SKM-1 treated with dmso at 0.1 percent for 144 hours (cell line): ENCODE results near the gene DNAL4.
A peak's percentile ranks its signal among the peaks of the same experiment; 100 is the strongest.

Source experiments
- DNase-seq: peaks from one replicate; lab custom pipeline; 2025; ENCODE audit not compliant: unreplicated experiment; lab: John Stamatoyannopoulos, UW

DNAL4 gene, protein sequence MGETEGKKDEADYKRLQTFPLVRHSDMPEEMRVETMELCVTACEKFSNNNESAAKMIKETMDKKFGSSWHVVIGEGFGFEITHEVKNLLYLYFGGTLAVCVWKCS

DNA sequence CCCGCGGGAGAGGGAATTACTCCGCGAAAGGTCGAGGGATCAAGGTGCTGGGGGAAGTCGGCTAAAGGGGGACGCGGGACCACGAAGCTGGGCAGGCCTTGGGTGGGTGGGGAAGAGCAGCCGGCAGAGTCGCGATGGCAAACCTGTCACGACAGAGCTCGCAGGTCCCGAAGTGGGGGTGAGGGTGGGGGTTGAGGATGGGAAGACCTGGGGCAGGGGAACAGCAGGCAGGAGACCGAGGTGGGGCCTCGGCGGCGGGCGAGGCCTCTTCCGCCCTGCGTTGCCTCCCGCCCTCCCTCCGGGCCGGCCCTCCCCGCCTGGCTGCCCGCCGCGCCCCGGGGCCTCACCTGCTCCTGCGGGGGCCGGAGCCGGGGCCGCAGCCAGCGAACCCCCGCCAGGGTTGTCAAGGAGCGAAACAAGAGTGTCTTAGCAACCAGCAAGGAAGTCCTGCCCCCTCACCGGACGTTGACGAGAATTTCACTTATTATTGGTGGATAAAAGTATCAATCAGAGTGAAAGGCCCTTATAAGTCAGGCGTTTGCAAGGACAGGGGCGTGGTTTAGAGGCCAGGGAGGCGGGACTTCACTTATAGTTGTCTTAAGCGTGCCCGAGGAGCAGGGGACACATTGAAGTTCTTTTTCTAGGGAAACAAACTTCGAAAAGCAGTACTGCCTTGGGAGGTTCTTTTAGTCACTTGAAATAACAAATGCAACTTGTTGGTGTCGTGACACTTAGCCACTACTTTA, at the start of gene DNAL4:
Gene DNAL4 (minus strand): TSS at position 423 of the 746 bp plus-strand sequence. CDS start 11,412 bp downstream, outside the sequence.
- peak; percentile 96 for DNase-seq

DNA sequence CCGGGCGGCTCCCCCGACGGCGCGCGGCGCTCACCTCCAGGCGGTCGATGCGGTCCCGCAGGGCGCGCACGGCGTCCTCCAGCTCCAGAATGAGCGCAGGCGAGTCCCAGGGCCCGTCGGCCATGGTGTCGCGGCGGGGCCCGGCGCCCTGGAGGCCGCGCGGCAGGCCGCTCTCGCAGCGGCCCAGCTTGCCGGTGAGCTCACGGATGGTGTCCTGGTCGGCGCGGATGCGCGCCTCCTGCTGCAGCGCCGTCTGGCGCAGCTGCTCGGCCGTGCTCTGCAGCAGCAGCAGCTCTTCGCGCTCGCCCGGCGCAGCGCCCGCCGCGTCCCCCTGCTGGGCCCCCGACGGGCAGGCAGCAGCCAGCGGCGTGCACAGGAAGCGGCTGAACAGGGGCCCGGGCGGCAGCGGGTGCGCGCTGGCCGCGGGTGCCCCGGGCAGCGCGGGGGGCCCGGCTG, 49.3 kb upstream of the DNAL4 start:
- peak; percentile 9 for DNase-seq

DNA sequence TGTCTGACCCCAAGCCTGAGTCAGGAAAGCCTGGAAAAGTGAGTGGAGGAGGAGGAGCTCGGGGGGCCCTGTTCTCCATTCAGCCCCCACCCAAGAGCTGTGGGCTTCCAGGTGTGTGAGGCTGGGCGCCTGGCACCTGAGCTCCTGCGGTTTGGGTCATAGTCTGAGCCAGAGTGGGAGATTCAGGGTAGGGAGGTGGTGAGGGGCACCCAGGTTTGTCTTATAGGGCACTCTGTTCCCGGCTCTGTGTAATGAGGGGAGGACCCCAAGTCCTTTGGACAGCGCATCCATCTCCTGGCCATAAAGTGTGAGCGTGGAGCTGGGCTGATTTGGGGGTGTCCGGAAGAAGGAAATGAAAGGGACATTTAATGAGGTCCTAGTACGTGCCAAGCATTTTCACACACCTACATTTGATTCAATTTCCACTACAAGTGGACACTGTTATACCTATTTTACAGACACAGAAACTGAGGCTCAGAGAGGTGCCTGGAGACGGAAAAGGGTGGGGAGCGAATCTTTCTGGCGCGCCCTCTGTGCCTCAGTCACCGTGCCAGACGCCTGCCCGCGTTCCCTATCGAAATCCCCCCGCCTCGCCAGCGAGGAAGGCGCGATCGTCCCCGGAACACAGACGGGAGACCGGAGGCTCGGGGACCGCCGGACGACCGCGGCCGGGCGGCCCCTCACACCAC, 48.7 kb upstream of the DNAL4 start:
- DNase-seq = no peak

DNA sequence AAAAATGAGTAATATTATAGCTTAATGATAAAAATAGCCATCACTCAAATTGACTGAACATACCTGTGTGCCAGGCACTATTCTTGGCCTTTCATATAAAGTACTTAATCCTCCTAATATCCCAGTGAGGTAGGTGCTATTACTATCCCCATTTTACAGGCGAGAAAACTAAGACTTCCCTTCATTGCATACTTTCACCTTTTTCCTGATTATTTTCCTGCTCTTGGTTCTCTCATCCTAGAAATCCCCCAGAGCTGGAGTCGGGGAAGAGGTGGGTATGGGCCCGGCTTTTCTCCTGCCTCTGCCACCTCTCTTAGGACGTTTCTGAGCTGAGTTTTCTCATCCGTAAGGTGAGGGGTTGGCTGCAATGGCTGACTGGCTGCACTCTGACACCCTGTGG, 47.7 kb upstream of the DNAL4 start:
- DNase-seq = no peak

DNA sequence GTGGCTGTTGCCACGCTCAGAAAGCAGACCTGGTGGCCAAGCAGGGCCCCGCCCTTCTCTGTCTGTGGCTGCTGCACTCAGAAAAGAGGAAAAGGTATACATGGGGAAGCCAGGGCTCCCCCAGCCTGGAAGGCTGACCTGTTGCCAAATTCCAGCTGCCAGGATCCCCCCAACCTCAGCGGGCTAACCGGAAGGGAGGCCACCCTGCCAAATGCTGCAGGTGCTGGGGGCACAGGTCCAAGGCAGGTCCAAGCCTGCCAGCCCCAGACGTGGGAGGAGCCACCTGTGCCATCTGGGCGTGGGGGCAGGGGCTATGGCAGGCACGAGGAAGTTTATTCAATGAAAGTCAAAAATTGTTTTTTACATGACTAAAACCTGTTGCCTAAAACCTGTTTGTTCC, 47.3 kb upstream of the DNAL4 start:
- no peak for DNase-seq

DNA sequence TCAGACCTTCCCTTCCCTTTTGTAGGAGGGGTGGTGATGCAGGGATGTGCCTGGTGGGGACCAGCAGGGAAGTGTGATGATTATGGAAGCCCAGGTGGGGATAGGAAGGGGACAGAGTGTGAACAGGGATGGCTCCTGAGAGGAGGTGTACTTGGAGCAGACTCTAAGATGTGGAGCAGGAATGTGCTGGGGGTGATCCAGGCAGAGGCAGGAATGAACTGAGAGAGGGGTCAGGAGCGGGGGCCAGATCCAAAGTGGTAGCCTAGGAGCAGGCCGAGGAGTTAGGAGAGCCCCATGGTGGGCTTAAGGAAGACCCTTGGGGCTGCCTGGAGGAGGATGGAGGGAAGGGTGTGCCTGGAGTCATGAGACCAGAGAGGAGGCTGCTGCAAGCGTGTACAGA, 46.2 kb upstream of the DNAL4 start:
- DNase-seq = no peak

DNA sequence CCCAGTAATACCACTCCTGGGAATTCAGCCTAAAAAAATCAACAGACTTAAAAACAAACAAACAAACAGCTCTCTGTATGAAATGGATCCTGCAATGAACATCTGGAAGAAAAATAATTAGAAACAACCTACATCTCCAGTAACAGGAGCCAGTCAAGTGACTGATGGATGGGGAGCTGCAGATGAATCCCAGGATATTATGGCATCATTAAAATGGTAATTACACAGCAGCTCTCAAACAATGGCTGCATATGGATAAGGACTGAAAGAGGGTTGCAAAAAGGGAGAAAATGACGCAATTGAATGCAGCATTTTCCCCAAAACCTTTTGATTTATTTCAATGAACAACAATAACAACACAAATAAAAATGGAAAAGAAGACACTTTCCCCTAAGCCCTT, 45.7 kb upstream of the DNAL4 start:
- DNase-seq = no peak

DNA sequence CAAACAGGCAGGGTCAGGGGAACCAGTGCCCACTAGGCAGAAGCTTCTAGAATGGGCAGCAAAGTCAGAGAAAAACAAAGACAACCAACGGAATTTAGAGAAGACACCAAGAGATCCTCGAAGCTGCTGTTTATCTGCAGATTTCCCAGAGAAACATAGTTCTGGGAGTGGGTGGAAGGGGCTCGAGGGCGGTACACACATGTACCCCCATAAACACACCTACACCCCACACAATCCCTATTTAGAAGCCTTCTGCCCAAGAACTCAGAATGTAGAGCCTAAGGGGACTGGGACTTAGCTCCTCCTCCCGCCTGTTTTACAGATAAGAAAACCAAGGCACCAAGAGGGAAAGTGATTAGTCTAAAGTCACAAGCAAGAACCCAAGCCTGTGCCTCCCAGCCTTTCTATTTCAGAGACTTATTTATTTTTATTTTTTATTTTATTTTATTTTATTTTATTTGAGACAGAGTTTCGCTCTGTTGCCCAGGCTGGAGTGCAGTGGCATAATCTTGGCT, 43.5 kb upstream of the DNAL4 start:
- no peak for DNase-seq

DNA sequence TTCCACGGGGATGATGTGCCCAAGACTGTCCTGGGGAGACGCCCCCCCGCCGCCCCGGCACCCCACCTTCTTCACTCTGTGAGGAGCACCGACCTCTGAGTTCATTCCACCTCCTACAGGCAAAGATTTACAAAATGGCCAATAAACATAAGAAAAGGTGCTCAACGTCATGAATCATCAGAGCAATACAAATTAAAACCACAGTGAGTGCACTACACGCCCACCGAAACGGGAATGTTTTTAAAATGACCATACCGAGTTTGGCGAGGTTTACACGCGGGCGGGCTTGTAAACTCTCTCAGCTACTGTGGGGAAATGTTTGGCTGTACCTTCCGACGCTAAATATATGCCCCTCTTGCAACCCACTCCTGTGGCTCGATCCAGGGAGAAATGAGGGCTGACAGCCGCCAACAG, 42.0 kb upstream of the DNAL4 start:
- DNase-seq = no peak

DNA sequence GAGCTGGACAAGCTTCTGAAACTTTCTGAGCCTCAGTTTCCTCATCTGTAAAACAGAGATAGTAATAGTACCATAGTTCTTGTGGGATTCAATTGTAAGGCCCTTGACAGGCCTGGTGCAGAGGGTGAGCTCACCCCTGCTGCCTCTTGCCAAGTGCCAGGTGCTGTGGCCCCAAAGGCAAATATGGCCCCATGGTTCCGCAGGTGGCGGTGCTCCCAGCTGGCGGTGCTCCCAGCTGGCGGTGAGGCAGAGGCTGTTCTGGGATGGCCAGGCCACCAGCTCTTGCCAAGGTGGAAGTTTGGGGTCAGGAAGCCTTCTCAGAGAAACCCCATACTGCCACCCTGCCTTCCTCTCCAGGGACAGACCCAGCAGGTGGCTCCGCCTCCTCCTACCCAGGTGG, 41.0 kb upstream of the DNAL4 start:
- DNase-seq = no peak

DNA sequence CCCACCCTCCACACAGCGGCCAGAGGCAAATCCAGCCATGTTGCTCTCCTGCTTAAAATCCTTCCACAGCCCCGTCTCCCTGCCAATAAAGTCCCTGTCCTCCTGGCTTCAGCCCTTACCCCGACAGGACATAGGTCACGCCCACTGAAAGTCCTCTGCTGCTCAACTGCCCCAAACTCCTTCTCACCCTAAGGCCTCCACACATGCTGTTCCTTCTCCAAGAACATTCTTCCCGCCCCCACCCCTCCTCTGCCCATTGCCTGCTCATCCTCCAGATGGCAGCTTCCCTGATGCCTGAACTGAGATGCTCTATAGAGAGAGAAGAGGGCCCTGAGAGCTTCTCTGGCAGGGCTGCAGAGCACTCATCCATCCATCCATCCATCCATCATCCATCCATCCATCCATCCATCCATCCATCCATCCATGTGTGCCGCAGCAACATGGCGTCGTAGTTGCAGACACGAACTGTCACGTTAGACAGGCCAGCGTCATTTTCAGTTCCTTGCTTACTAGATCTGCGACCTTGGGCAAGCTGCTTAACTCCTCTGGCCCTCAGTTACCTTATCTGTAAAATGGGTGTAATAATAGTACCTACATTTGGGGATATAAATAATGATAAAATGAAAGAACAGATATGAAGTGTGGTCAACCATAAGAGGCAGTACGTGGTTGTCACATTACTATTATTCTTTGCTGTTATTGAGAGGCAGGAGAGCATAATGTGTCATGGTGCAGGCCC, 40.4 kb upstream of the DNAL4 start:
- DNase-seq = no peak

DNA sequence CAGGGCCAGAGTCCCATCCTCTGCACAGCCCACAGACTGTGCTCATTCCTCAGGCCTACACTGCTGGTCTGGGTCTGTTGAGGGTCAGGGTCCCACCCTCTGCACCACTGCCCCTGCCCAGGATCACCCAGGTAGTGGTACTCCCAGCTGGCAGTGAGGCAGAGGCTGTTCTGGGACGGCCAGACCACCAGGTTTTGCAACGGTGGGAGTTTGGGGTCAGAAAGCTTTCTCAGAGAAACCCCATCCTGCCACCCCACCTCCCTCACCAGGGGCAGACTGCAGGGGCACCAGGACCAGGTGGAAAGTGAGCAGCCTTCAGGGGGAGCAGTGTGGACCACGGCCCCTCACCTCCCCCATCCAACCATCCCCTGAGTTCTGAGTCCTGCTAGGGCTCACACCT, 39.1 kb upstream of the DNAL4 start:
- DNase-seq = no peak

DNA sequence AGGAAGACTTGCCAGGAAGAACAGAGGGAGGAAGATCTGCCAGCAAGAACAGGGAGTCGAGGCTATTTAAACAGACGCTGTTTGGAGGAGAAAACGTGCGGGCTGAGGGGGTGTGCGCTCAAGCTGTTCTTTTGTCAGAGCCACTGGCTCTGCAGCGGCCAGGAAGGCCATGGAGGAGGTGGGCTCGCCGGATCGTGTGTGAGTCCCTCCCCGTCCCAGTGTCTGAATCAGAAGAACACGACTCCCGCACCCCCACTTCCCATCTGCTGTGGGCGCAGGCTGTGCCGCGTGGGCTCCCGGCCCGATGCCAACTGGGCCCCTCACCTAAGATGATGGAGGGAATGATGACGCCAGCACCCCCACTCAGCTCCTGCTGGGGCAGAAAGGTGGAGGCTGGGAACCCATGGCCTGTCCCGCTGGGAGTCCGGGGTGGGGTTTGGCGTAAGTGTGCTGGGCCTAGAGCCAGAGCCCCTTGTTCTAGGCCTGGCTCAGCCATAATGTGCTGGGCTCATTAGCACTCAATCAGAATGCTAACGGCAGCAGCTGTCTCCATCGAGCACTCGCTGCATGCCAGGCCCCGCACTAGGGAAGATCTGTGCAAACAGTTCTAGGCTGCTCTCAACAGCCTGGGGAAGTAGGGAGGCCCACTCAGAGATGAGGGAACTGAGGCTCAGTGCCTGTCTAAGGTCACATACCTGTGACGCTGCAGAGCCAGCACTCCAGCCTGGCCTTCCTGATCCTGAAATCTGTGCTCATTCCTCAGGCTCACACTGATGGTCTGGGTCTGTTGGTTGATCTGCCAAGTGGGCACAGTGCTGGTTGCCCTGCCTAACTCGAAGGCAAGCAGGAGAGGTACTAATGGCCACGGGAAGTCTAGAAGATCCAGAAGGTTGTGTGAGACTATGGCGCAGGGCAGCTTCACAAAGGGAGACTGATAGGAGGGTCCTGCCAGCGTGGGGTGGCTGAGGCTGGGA, 38.3 kb upstream of the DNAL4 start:
- no peak for DNase-seq

DNA sequence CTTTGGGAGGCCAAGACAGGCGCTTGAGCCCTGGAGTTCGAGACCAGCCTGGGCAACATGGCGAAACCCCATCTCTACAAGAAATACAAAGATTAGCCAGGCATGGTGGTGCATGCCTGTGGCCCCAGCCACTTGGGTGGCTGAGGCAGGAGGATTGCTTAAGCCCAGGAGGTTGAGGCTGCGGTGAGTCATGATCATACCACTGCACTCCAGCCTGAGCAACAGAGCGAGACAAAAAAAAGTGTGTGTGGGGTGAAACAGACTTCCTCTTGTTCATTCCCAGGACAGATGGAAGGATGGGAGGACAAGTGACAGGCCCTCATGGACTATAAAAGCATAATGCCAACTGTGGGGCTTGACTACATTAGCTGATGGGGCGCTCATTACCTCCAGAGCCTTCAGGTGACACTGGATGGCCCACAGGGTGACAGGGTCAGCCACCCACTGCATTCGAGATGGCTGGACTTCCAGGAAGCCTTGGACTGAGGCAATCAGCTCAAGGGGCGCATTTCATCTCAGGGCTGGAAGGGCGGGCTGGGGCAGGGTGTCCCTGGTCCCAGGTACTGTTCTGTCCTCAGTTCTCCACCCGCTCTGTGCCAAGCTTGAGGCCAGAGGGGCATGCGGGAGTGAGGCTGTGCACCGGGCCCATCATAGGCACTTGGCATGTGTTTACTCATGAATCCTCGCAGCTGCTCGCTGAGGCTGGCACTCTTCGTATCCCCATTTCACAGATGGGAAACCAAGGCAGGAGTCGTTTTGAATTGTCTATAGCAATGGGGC, 37.4 kb upstream of the DNAL4 start:
- peak; percentile 27 for DNase-seq

DNA sequence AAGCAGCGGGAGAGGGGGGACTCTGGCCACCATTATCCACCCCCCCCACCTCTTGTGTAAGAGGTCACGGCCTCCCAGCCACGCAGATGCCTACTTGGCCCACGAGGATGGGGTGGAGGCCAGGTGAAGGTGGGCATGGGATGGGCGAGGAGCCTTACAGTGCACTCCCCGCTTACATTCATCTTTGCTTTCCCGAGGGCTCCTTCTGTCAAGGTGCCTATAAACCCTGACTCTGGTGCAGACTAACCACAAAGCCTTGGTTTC, 36.8 kb upstream of the DNAL4 start:
- DNase-seq = no peak

DNA sequence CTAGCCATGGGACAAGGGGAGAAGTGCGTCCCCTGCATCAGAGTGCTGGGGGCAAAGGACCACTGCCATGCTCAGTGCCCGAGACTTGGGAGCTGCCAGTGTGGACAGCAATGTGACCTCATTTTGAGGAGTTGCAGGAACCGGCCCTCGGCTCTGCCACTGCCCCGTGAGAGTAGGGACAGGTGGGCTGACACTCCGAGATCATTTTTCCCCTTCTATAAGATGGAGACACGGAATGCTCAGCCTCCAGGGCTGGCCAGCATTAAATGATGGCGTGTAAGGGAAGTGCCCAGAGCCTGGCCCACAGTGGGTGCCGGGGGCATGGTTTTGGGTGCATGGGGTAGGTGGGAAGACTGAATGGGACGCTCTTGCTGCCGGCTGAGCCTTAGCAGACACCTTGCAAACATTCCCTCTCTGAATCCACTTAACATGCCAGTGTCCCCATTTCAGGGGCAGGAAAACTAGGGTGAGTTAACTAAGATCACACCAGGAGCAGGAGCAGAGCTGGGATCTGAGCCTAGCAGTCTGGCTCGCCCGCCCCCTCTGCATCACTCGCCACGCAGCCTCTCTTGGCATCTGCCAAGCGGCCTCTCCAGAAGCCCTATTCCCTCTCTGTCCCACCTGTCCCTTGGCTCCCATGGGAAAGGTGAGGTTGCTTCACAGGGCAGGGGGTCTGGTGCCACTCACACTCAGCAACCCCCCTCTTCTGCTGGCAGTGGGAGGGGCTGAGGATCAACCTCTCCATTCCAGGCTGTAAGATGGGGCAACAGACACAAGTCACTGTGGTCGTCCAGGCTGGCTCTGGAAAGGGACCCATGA, 36.3 kb upstream of the DNAL4 start:
- no peak for DNase-seq

DNA sequence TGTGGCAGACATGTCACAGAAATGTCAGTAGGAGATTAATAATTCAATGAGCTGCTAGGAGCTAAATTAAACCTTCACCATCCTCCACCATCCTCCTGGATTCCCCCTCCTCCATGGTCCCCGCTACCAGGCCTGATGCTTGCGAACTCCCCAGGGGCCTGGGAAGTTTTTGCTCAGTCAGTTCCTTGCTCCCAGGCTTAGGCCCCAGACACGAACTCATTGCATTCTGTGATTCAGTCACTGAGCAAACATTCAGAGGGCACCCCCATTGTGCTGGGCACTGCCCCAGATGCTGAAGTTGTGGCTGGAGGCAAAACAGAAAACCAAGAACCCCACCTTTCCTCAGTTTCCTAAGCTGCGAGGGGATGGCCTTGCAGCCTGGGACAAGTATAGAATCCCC, 35.5 kb upstream of the DNAL4 start:
- no peak for DNase-seq

DNA sequence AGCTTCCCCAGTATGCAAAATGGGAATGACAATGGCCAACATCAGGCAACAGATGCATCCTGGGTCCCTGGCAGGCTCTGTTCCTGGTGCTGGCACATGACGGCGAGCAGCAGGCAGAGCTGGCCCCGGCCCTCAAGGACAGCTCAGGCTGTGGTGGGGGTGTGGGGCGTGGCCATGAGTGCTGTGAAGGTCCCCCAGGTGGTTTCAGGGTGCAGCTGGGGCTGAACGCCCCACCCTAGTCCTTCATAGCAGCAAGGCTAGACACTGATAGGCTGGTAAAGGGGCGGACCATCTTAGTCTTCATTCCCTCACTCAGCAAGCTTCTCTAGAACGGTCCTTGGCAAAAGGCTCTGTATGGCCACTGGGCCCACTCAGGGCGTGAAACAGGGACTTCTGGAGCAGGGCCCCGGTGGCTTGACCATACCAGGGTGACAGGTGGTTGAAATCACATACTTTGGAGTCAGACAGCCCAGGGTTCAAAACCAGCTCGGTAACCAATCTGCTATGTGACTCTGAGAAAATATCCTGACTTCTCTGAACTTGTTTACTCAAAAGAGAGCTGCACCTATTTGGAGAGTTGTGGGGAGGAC, 34.8 kb upstream of the DNAL4 start:
- no peak for DNase-seq

DNA sequence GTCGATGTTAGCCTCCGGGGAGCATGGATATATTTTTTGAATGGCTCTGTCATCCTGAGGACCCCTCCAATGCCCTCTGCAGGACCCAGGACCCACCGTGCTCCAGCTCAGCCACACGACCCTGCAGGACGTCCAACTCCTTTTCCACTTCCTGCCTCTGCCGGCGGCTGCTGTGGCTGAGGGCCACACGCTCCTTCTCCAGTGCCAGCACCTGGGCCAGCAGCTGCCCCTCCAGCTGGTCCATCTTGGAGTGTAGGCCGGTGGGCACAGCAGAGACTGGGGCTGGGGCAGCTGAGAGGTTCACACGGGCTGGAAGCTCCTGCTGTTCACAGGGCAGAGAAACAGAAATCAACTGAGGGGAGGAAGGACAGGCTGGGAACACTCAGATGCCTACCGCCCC, 34.2 kb upstream of the DNAL4 start:
- no peak for DNase-seq
